Body of pancreas (tissue), 4 donors: ENCODE results near the gene TAF12. TPM values are rescaled to one million over a fixed set of nuclear protein-coding genes. Genes with fewer than 3 reads are reported as not detected.
"Not testable (repeated sequence)": the region's sequence is repeated elsewhere in the genome, so short reads cannot be mapped to it uniquely, and the experiment has no call there.

Experiments
- ATAC-seq: fragments of 150-250 bp; one replicate; pipeline ENCODE4 v1.9.1; 2016
- DNase-seq, 4 donors: peaks; one replicate each; pipeline ENCODE4 v3.0.0-alpha.2; 2019
- H3K27ac ChIP-seq, 4 donors: fragments of 200-600 bp; sonication (generic); 1 replicate in 3 of 4; 2 replicates in 1 of 4; pipeline versions ENCODE4 v1.5.1 to v1.6.1; 2016 to 2019; ENCODE audit warnings: mild to moderate bottlenecking in 1 of 4, mixed read lengths in 1 of 4, moderate library complexity in 1 of 4
- H3K27me3 ChIP-seq, 2 donors: fragments of 200-600 bp; sonication (generic); one replicate each; pipeline ENCODE4 v1.6.0; 2016; ENCODE audit warnings: mild to moderate bottlenecking in 1 of 2
- H3K36me3 ChIP-seq, 2 donors: fragments of 200-600 bp; sonication (generic); replicated peaks in 1 of 2; 2 replicates each; pipeline ENCODE4 v1.5.1; 2016; ENCODE audit warnings: low read depth in 2 of 2; ENCODE audit not compliant: insufficient read depth in 1 of 2
- H3K4me1 ChIP-seq: fragments of 200-600 bp; sonication (generic); one replicate; pipeline ENCODE4 v1.6.0; 2016
- H3K4me3 ChIP-seq, 2 donors: fragments of 200-600 bp; sonication (generic); 1 replicate in 1 of 2; 2 replicates in 1 of 2; pipeline ENCODE4 v1.5.1; 2016 to 2019
- H3K9me3 ChIP-seq, 3 donors: fragments of 200-600 bp; sonication (generic); 1 replicate in 2 of 3; 2 replicates in 1 of 3; pipeline ENCODE4 v1.5.1; 2016
- POLR2A ChIP-seq, 3 donors: fragments of 450-650 bp; IDR thresholded peaks; one replicate each; pipeline ENCODE4 v1.6.1; 2016; ENCODE audit warnings: antibody characterized with exemption in 3 of 3, mild to moderate bottlenecking in 2 of 3
- WGBS, 2 donors: methylation state at CpG; one replicate each; pipeline ENCODE4 v1.1.5; 2017; 5-methylcytosine and 5-hydroxymethylcytosine counted together
- intact Hi-C: fragments of 100-400 bp; cut with DNase I; formaldehyde crosslinking; loops from one replicate; pipeline ENCODE4 v1.15.1; 2023
- total RNA-seq, 2 donors: library from RNA; depleted of rRNA; stranded (reverse); fragments of >200 nt; gene quantifications; one replicate each; pipeline ENCODE4 v1.1.0, GENCODE V29; 2016
- TF ChIP-seq, protein P1 (sequence below), 7 experiments: fragments of 450-650 bp in 4 of 7; fragments of 200-600 bp in 3 of 7; sonication (generic) in 3 of 7; IDR thresholded peaks; one replicate each; pipeline ENCODE4 v1.5.1; 2016 to 2019; ENCODE audit warnings: antibody characterized with exemption in 7 of 7

The TAF12 gene, protein sequence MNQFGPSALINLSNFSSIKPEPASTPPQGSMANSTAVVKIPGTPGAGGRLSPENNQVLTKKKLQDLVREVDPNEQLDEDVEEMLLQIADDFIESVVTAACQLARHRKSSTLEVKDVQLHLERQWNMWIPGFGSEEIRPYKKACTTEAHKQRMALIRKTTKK
- total RNA-seq: 10 to 100 TPM; 11.7 to 11.9 TPM

DNA sequence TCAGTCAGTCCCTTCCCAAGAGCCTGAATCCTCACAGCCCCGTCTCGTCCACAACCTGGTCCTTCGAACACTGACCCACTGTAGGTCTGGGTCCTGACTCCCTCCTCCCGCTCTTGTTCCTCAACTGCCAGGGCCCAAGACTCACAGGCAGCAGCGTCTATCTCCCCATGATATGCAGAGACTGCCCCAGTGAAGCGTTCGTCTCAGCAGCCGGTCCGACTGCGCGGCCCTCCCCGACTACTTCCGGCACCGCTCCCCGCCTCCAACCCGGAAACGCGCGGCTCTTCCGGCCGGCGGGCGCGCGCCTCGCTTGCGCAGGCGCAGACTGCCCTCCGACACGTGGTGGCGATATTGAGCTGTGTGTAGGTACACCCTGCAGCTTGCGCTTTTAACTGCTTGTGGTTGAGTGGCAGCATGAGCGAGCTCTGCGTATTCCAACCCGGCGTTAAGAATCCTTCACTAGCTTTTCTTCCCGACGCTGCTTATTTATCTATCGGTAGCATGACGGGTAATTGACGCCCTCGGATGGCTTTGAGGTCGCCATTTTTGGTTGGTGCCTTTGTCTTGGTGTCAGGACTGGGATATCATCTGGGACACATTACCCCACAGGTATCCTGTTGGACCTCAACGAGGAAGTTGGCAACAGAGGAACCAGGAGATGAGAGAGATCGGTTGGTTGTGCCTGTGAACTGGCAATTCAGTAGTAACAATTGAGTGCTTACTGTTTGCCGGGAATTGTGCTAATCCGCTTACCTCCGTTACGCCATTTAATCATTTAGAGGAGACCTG lies at the start of gene TAF12:
TSS of gene TAF12 (minus strand) at position 221 of the 789 bp plus-strand sequence. CDS start 20,986 bp downstream, outside the sequence.
- Histone ChIP-seq H3K9me3 (no peaks in the 10 kb centered on the region), H3K27ac (peak within 1 kb of the TSS; percentile 85 to 97 (median 94)), H3K4me3 (peak within 1 kb of the TSS; percentile 57 to 69), H3K36me3 (no peaks in the 10 kb centered on the region), H3K27me3 (no peaks in the 10 kb centered on the region), H3K4me1 (peaks cover 37% of the 10 kb centered on the region)
- peak; percentile 94 to 95 (median 94) for DNase-seq
- intact Hi-C loops: no loop called here
- ATAC-seq: peak; percentile 96
- TF ChIP-seq, protein P1, sequence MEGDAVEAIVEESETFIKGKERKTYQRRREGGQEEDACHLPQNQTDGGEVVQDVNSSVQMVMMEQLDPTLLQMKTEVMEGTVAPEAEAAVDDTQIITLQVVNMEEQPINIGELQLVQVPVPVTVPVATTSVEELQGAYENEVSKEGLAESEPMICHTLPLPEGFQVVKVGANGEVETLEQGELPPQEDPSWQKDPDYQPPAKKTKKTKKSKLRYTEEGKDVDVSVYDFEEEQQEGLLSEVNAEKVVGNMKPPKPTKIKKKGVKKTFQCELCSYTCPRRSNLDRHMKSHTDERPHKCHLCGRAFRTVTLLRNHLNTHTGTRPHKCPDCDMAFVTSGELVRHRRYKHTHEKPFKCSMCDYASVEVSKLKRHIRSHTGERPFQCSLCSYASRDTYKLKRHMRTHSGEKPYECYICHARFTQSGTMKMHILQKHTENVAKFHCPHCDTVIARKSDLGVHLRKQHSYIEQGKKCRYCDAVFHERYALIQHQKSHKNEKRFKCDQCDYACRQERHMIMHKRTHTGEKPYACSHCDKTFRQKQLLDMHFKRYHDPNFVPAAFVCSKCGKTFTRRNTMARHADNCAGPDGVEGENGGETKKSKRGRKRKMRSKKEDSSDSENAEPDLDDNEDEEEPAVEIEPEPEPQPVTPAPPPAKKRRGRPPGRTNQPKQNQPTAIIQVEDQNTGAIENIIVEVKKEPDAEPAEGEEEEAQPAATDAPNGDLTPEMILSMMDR (IDR thresholded peaks at IDR 0.05): peak in 4 of 7 experiments; percentile 36 to 58 (median 43)
- TF ChIP-seq POLR2A (IDR thresholded peaks at IDR 0.05): peak; percentile 95 to 99 (median 99)
- 0 to 1% methylated on average over 15 to 49 of the region's 49 CpGs for WGBS, 2 donors

DNA sequence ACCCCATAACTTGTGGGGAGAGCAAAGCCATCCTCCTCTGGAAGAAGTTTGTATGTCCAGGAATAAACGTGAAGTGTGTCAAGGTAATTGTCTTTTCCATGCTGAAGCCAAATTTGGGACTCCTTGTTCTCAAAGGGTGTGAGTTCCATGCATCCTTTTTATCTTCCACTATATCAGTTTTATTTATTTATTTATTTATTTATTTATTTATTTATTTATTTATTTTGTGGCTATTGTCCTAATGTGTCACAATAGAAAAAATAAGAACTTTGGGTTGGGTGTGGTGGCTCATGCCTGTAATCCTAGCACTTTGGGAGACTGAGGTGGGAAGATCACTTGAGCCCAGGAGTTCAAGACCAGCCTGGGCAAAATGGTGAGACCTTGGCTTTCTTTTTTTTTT lies 48.8 kb upstream of the TAF12 start:
- DNase-seq, H3K9me3 ChIP-seq, H3K27ac ChIP-seq, H3K4me3 ChIP-seq, intact Hi-C loops, H3K4me1 ChIP-seq, H3K36me3 ChIP-seq, ATAC-seq, H3K27me3 ChIP-seq: not testable (repeated sequence)
- 87 to 88% methylated on average over 1 of the region's 1 CpG for WGBS, 2 donors

DNA sequence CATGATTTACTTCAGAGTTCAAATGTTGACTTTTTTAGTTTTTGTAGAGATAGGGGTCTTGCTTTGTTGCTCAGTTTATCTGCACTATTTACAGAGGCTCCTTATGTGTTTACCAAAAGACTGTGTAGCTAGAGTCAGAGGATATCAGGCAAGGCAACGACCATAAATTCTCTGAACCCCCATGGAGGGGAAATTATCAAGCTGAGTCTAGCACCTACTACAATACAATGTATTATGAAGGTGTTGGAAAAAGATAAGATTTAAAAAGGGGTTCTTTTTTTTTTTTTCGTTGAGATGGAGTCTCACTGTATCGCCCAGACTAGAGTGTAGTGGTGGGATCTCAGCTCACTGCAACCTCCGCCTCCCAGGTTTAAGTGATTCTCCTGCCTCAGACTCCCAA lies 42.1 kb upstream of the TAF12 start:
- H3K27me3 ChIP-seq: no peaks in the 10 kb centered on the region
- DNase-seq (no peak), ATAC-seq (no peak)
- TF ChIP-seq, protein P1 (IDR thresholded peaks at IDR 0.05): no peak
- TF ChIP-seq POLR2A (IDR thresholded peaks at IDR 0.05): no peak
- no peak overlapping the region for H3K27ac ChIP-seq
- H3K4me3 ChIP-seq: no peak overlapping the region
- WGBS, 2 donors: 72 to 74% methylated on average over 4 of the region's 4 CpGs
- no peaks in the 10 kb centered on the region for H3K9me3 ChIP-seq
- H3K4me1 ChIP-seq: no peaks in the 10 kb centered on the region
- no peaks in the 10 kb centered on the region for H3K36me3 ChIP-seq
- intact Hi-C loops: no loop called here

DNA sequence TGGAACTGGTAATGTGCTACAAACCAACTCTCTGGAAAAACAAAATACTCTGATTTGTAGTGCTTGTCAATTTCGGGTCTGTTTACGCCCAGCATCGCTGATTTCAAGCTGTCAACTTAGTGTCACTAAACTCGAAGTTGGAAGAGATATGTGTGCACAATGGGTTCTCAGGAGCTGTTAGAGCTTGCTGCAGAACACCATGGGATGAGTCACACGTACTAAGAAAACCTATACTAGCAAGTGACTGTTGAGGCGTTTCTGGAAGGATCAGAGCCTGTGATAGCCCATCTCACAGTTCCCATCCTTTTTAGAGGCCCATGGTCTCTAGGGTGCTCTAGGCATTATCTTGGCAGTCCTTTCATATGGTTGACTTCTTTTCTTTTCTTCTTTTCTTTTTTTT lies 40.0 kb upstream of the TAF12 start:
- Histone ChIP-seq H3K9me3 (no peaks in the 10 kb centered on the region), H3K4me3 (no peak overlapping the region), H3K4me1 (no peaks in the 10 kb centered on the region), H3K27ac (no peak overlapping the region), H3K36me3 (no peaks in the 10 kb centered on the region), H3K27me3 (no peaks in the 10 kb centered on the region)
- TF ChIP-seq, protein P1 (IDR thresholded peaks at IDR 0.05): no peak
- no peak for TF ChIP-seq POLR2A (IDR thresholded peaks at IDR 0.05)
- DNase-seq (no peak), ATAC-seq (no peak)
- 79 to 83% methylated on average over 6 of the region's 6 CpGs for WGBS, 2 donors
- intact Hi-C loops: no loop called here

DNA sequence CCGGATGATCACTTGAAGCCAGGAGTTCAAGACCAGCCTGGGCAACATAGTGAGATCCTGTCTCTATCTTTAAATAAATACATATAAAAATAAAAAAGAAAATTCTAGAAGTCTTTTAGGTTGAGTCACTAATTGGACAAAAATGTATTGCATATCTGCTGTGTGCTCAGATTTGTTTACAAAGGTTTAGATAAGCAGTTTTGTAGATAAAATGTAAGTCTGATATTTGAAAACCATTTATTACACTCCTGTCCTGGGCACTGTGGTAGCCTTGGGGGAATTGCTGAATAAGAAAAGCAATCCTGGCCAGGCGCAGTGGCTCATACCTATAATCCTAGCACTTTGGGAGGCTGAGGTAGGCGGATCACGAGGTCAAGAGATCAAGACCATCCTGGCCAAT lies 37.3 kb upstream of the TAF12 start:
- TF ChIP-seq, protein P1 (IDR thresholded peaks at IDR 0.05): no peak
- no peak for TF ChIP-seq POLR2A (IDR thresholded peaks at IDR 0.05)
- ATAC-seq (no peak), DNase-seq (no peak)
- Histone ChIP-seq H3K36me3 (no peaks in the 10 kb centered on the region), H3K4me3 (no peak overlapping the region), H3K4me1 (no peaks in the 10 kb centered on the region), H3K9me3 (no peaks in the 10 kb centered on the region), H3K27me3 (no peaks in the 10 kb centered on the region), H3K27ac (no peak overlapping the region)
- WGBS, 2 donors: 85 to 87% methylated on average over 4 of the region's 4 CpGs
- intact Hi-C loops: no loop called here
